ENCODE results near the gene LINC00632.

The LINC00632 gene

DNA sequence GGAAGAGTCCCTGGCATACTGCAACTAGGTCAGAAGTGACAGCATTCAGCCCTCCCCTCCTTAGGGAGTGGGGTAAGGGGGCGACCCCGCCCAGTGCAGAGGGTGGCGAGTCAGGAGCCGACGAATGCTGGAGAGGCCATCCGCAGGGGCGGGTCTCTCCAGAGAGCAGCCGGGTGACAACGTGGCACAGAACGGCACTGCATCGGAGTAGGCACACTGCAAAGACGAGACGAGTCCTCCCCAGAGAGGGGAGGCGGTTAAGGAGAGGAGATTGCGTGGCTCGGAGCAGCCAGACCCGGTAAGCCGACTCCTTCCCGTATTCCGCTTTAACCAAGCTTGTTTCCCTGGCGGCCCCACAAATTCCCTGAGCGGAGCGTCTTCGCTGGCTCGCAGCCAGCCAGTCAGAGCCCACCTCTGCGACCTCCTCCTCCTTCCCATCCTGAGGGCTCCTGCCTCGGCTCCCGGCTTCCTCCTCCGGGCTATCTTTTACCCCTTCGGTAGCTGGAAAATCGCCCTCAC is 54.9 kb downstream of the LINC00632 start:
- DNase-seq (ENCODE audit: low read depth in 1 of 2, low spot score in 1 of 2): no peak

DNA sequence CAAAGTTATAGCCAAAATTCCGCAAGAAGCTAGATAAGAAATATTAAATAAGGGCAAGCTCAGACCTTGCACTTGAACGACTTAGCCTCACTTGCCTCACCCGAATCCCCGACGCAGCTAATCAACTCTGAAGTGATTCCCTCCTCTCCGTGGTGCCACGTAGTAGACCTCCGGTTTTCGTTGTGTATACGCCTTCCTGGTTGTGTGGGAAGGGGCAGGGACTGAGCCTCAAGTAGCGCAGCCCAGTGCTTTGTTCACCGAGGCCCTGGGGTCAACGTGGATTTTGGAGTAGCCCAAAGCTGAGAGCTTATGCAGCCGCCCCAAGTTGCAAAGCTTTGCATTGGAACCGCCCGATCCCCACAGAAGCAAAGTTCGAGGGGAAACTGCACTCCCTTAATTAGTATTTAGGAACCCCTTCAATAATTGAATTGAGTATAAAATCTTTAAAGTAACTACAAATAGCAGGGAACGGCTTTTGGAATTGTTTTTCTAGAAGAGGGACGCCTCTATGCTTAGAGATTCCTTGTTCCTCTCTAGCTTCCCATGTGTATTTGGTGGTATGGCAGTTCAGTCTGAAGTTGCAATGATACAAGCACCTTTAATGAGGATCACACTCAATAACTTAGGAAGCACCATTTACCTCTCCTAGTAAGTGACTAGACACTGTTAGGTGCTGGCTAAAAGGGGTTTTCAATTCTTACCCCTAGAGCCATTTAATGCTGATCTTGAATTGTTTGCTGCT is 55.7 kb downstream of the LINC00632 start:
- DNase-seq (ENCODE audit: low read depth in 1 of 2, low spot score in 1 of 2): no peak

GRCh38 chrX:140766024-140766611 is 56.6 kb downstream of the LINC00632 start:
- no peak for DNase-seq (ENCODE audit: low read depth in 1 of 2, low spot score in 1 of 2)

DNA sequence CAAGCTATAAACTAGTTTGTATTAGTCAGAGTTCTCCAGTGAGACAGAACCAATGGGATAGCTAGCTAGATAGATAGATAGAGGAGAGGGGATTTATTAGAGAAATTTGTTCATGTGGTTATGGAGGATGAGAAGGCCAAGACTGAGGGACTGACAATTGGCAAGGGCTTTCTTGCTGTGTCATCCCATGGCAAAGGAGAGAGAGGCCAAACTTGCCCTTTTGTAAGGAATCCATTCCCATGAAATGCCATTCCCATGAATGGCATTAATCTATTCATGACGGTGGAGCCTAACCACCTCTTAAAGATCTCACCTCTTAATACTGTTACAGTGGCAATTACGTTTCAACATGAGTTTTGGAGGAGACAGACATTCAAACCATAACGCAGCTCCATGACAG is 58.1 kb downstream of the LINC00632 start:
- DNase-seq (ENCODE audit: low read depth in 1 of 2, low spot score in 1 of 2): no peak

GRCh38 chrX:140775211-140775610 is 65.7 kb downstream of the LINC00632 start:
- no peak for DNase-seq (ENCODE audit: low read depth in 1 of 2, low spot score in 1 of 2)

DNA sequence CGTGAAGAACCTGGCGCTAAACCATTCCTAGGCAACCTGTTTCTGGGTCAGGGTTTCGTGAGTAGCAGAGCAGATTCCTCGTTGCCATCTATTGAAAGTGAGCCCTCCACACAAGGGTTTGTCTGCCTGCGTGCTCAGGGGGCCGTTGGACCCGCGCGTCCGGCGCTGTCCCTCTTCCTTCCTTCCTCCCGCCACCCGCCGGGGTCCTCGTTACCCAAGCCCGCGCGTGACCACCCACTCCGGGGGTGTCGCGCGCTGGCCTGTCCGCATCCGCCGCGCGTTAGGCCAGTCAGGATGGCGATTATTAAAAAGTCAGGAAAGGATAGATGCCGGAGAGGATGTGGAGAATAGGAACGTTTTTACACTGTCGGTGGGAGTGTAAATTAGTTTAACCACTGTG is 66.8 kb downstream of the LINC00632 start:
- no peak for DNase-seq (ENCODE audit: low read depth in 1 of 2, low spot score in 1 of 2)

DNA sequence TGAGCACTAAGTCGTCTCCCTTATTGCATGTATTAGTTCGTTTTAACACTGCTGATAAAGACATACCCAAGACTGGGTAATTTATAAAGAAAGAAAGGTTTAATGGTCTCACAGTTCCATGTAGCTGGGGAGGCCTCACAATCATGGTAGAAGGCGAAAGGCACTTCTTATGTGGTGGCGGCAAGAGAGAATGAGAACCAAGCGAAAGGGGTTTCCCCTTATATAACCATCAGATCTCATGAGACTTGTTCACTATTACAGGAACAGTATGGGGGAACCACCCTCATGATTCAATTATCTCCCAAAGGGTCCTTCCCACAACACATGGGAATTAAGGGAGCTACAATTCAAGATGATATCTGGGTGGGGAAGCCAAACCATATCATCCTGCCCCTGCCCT is 85.1 kb downstream of the LINC00632 start:
- no peak for DNase-seq (ENCODE audit: low read depth in 1 of 2, low spot score in 1 of 2)

GRCh38 chrX:140799216-140799615 is 89.7 kb downstream of the LINC00632 start:
- DNase-seq (ENCODE audit: low read depth in 1 of 2, low spot score in 1 of 2): no peak

DNA sequence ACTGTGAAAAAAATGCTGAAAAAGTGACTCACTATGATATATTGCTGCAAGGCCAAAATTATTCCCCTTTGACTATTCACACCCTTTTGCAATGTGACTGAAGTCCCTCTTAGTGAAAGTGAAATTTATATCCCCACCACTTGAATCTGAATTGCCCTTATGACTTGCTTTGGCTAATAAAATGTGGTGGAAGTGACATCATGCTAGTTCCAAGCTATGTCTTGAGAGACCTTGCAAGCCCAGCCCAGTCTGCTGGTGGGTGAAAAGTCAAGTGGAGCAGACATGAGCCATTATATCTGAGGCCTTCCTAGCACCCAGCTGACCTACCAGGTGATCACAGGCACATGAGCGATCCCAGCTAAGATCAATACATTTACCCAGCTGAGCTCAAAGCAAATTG is 94.7 kb downstream of the LINC00632 start:
- DNase-seq (ENCODE audit: low read depth in 1 of 2, low spot score in 1 of 2): no peak

DNA sequence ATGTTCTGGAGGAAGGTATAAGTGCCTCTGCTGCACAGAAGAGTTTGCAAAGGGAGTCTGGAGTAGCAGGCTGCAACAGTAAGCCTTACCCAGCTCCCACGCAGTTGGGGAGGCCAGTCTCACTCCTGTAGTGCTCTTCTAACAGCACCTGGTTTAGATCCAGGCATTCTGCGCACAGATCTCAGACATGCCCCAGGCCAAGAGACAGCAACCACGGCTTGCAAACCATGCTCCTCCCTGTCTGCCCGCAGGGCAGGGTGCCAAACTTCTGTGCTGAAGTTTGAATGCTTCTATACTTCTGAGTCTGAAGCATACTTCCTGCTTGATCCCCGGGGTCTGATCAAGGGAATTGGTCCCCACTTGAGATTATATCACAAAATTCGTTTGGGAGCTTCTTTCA is 106.3 kb downstream of the LINC00632 start:
- DNase-seq (ENCODE audit: low read depth in 1 of 2, low spot score in 1 of 2): no peak

DNA sequence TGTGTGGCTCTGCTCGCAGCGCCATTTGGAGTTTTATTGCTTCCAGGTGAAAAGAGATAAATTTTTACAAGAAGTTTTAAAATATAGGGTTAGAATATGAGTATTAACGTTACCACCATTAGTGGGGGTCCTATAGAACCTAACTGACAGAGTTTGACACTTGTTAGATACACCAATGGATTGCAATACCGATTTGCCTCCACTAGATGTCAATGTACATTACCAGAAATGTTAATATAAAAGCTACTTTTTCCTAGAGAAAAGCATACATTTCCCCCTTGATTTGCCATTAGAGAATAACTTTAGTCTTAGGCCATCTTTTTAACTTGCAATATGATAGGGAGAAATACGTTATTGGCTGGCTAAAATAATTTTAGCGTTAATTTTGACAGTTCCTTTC is 108.4 kb downstream of the LINC00632 start:
- no peak for DNase-seq (ENCODE audit: low read depth in 1 of 2, low spot score in 1 of 2)

GRCh38 chrX:140821280-140821679 is 111.7 kb downstream of the LINC00632 start:
- DNase-seq (ENCODE audit: low read depth in 1 of 2, low spot score in 1 of 2): no peak

- DNase-seq (ENCODE audit: low read depth in 1 of 2, low spot score in 1 of 2): no peak
Measured at GRCh38 chrX:140822184-140822583, 112.6 kb downstream of the LINC00632 start.

DNA sequence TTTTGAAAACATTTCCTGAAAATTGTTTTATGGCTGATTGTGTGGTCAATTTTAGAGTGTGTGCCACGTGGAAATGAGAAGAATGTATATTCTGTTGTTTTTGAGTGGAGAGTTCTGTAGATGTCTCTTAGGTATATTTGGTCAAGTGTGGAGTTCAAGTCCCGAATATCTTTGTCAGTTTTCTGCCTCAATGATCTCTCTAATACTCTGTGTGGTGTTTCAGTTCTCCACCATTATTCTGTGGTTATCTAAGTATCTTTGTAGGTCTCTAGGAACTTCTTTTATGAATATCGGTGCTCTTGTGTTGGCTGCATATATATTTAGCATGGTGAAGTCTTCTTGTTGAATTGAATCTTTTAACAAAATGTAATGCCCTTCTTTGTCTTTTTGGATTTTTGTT is 113.3 kb downstream of the LINC00632 start:
- no peak for DNase-seq (ENCODE audit: low read depth in 1 of 2, low spot score in 1 of 2)

DNA sequence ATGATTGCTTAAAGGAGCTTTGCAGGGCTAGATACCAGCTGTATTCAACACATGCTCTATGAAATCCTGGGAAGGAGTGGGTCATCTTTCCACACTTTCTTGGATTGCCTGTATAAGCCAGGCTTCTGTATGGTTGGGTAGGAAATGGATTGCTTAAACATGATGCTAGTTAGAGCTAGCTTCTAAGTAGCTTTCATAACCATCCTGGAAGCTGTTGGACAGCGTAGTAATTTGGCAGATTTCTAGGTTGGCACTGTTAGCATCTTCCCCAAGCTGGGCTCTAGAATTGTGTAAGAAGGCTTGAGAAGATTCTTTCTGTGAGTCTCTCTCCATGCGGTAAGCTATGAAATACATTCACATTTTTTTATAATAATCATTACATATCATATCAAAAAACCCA is 127.3 kb downstream of the LINC00632 start:
- DNase-seq (ENCODE audit: low read depth in 1 of 2, low spot score in 1 of 2): no peak
